Neuronal stem cell (in vitro differentiated cells): ENCODE data around the gene SFRP2.

Source experiments
- DNase-seq: peaks from one replicate; pipeline ENCODE4 v3.0.0-alpha.2; 2013; ENCODE audit warnings: low spot score
- H2AFZ ChIP-seq: one replicate; pipeline ENCODE4 v1.6.1; 2013; ENCODE audit warnings: mild to moderate bottlenecking, low read length, inconsistent platforms
- H2AK5ac ChIP-seq: 2 replicates; pipeline ENCODE4 v1.6.1; 2013; ENCODE audit warnings: low read depth, mild to moderate bottlenecking, inconsistent platforms, low read length, moderate library complexity, mixed read lengths
- H2BK120ac ChIP-seq: 2 replicates; pipeline ENCODE4 v1.6.1; 2013; ENCODE audit warnings: low read depth, mild to moderate bottlenecking, inconsistent platforms, low read length, moderate library complexity, mixed read lengths
- H2BK12ac ChIP-seq: one replicate; pipeline ENCODE4 v1.6.1; 2013; ENCODE audit warnings: low read length, inconsistent platforms
- H2BK15ac ChIP-seq: 2 replicates; pipeline ENCODE4 v1.6.1; 2013; ENCODE audit warnings: mild to moderate bottlenecking, low read length, inconsistent platforms, mixed read lengths
- H2BK5ac ChIP-seq: one replicate; pipeline ENCODE4 v1.6.1; 2013; ENCODE audit warnings: inconsistent platforms, mild to moderate bottlenecking, low read length, moderate library complexity
- H3K14ac ChIP-seq: one replicate; pipeline ENCODE4 v1.6.1; 2013; ENCODE audit warnings: low read length, inconsistent platforms
- H3K18ac ChIP-seq: 2 replicates; pipeline ENCODE4 v1.6.1; 2013; ENCODE audit warnings: low read length, inconsistent platforms
- H3K23ac ChIP-seq: 2 replicates; pipeline ENCODE4 v1.6.1; 2013; ENCODE audit warnings: low read depth, mild to moderate bottlenecking, mixed read lengths, low read length, inconsistent platforms; ENCODE audit not compliant: poor library complexity
- H3K27ac ChIP-seq: replicated peaks from 3 replicates; pipeline ENCODE4 v1.5.1; 2013; ENCODE audit warnings: low read length, inconsistent platforms
- H3K27me3 ChIP-seq, 3 experiments: 2 replicates each; pipeline ENCODE4 v1.6.1; 2013; ENCODE audit warnings: low read length in 3 of 3, mild to moderate bottlenecking in 2 of 3, inconsistent platforms in 1 of 3, low read depth in 1 of 3, mixed read lengths in 1 of 3, moderate library complexity in 1 of 3; ENCODE audit not compliant: control insufficient read depth in 3 of 3, insufficient read depth in 3 of 3
- H3K36me3 ChIP-seq, 2 donors: replicated peaks in 1 of 2; 2 replicates each; pipeline ENCODE4 v1.6.1; 2013; ENCODE audit warnings: low read length in 2 of 2; ENCODE audit not compliant: control insufficient read depth in 2 of 2, insufficient read depth in 2 of 2
- H3K4ac ChIP-seq: 2 replicates; pipeline ENCODE4 v1.6.1; 2013; ENCODE audit warnings: inconsistent platforms, mild to moderate bottlenecking, low read length, moderate library complexity
- H3K4me1 ChIP-seq, 2 donors: 1 replicate in 1 of 2; 2 replicates in 1 of 2; pipeline ENCODE4 v1.6.1; 2013; ENCODE audit warnings: low read length in 2 of 2, low read depth in 1 of 2; ENCODE audit not compliant: control insufficient read depth in 2 of 2, insufficient read depth in 1 of 2
- H3K4me2 ChIP-seq: one replicate; pipeline ENCODE4 v1.6.1; 2013; ENCODE audit warnings: mild to moderate bottlenecking, low read length, inconsistent platforms; ENCODE audit not compliant: insufficient read depth, poor library complexity, severe bottlenecking
- H3K4me3 ChIP-seq, 2 donors: 2 replicates each; pipeline ENCODE4 v1.5.1; 2013; ENCODE audit warnings: low read length in 2 of 2, mild to moderate bottlenecking in 2 of 2, inconsistent platforms in 1 of 2, moderate library complexity in 1 of 2
- H3K79me1 ChIP-seq: one replicate; pipeline ENCODE4 v1.6.1; 2013; ENCODE audit warnings: low read depth, mild to moderate bottlenecking, inconsistent platforms, low read length, moderate library complexity
- H3K9ac ChIP-seq: one replicate; pipeline ENCODE4 v1.6.1; 2013; ENCODE audit warnings: mild to moderate bottlenecking, low read depth, low read length, inconsistent platforms; ENCODE audit not compliant: poor library complexity
- H3K9me3 ChIP-seq, 2 donors: replicated peaks in 1 of 2; 2 replicates each; pipeline versions ENCODE3 to v1.6.1; 2013; ENCODE audit warnings: low read length in 2 of 2, mild to moderate bottlenecking in 2 of 2, inconsistent platforms in 1 of 2, low read depth in 1 of 2, mixed read lengths in 1 of 2, moderate library complexity in 1 of 2; ENCODE audit not compliant: control insufficient read depth in 2 of 2, insufficient read depth in 1 of 2
- H4K8ac ChIP-seq: one replicate; pipeline ENCODE4 v1.6.1; 2013; ENCODE audit warnings: low read depth, mild to moderate bottlenecking, inconsistent platforms, low read length, moderate library complexity
- H4K91ac ChIP-seq: one replicate; pipeline ENCODE4 v1.6.1; 2013; ENCODE audit warnings: low read length, low read depth, mild to moderate bottlenecking, inconsistent platforms; ENCODE audit not compliant: poor library complexity
- WGBS, 2 donors: extraction: QIAGEN DNeasy Blood & Tissue Kit; methylation state at CpG; one replicate each; pipeline ENCODE4 v1.1.7; 2013; ENCODE audit warnings: missing lambda C conversion rate in 2 of 2, mixed read lengths in 1 of 2; ENCODE audit not compliant: insufficient read length in 2 of 2, insufficient replicate concordance in 1 of 2; ENCODE audit errors: extremely low coverage in 2 of 2; 5-methylcytosine and 5-hydroxymethylcytosine counted together

Gene SFRP2

DNA sequence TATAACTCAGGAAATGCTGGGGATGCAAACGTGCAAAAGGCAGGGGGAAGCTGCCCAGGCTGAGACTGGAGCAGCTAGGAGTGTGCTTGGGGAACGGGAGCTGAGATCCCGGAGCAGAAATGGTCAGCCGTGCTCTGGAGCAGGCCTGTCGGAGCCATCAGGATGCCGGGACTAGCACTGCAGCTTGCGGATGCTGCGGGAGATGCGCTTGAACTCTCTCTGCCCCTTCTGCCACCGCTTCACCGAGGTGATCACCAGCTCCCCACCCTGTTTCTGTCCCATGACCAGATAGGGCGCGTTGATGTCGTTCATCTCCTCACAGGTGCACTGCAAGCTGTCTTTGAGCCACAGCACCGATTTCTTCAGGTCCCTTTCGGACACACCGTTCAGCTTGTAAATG lies 7.6 kb downstream of the SFRP2 start:
- no peak overlapping the region for H4K8ac ChIP-seq
- peaks cover 0 to 12% of the 10 kb centered on the region in 2 donors for H3K9me3 ChIP-seq
- H2BK120ac ChIP-seq, result no peak overlapping the region
- H3K9ac ChIP-seq, result no peak overlapping the region
- H2BK12ac ChIP-seq, result no peak overlapping the region
- H3K27me3 ChIP-seq, result no peaks in the 10 kb centered on the region
- H2BK5ac ChIP-seq, result no peak overlapping the region
- H2BK15ac ChIP-seq, result no peak overlapping the region
- H4K91ac ChIP-seq, result no peak overlapping the region
- peak overlapping the region; percentile 9 for H3K18ac ChIP-seq
- peaks cover 21 to 65% of the 10 kb centered on the region in 2 donors for H3K36me3 ChIP-seq
- DNase-seq, result no peak
- no peak overlapping the region for H3K4me2 ChIP-seq
- H3K4me3 ChIP-seq, result no peak overlapping the region
- no peak overlapping the region for H2AK5ac ChIP-seq
- no peak overlapping the region for H3K14ac ChIP-seq
- H3K4ac ChIP-seq, result no peak overlapping the region
- peak overlapping the region; percentile 23 for H3K23ac ChIP-seq
- H3K27ac ChIP-seq, result peak overlapping the region; percentile 62
- WGBS, 2 donors, result no CpG with 5 or more reads among the region's 17 CpGs
- H2AFZ ChIP-seq, result no peak overlapping the region
- H3K4me1 ChIP-seq, result peaks cover 5 to 17% of the 10 kb centered on the region in 2 donors
- H3K79me1 ChIP-seq, result no peaks in the 10 kb centered on the region

DNA sequence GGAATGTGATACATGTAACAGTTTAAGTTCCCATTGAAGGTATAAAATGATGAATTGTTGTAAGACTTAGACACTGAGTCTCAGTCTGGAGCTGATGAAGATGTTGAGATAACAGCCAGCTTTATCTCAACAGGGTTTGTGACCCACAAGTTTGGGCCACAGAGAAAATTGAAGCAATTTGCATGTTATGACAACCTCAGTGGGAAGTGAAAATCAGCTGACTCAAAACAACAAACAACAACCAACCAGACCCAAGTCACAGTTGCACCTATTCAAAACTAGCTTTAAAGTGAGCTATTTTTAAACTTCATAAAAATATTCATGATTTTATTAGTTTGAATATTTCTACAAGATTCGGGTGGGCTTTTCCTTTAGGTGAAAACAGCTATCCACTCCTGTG lies 8.0 kb downstream of the SFRP2 start:
- WGBS, 2 donors, result no CpG with 5 or more reads among the region's 1 CpG
- no peak for DNase-seq
- H2BK120ac ChIP-seq, result no peak overlapping the region
- H4K8ac ChIP-seq, result no peak overlapping the region
- H3K4me1 ChIP-seq, result peaks cover 4 to 17% of the 10 kb centered on the region in 2 donors
- H3K18ac ChIP-seq, result no peak overlapping the region
- H2AFZ ChIP-seq, result no peak overlapping the region
- H4K91ac ChIP-seq, result no peak overlapping the region
- no peak overlapping the region for H3K9ac ChIP-seq
- no peak overlapping the region for H2BK5ac ChIP-seq
- H3K4ac ChIP-seq, result no peak overlapping the region
- H3K27me3 ChIP-seq, result no peaks in the 10 kb centered on the region
- H2BK12ac ChIP-seq, result no peak overlapping the region
- peaks cover 0 to 12% of the 10 kb centered on the region in 2 donors for H3K9me3 ChIP-seq
- H3K36me3 ChIP-seq, result peaks cover 21 to 61% of the 10 kb centered on the region in 2 donors
- H3K4me3 ChIP-seq, result no peak overlapping the region
- H3K14ac ChIP-seq, result no peak overlapping the region
- no peak overlapping the region for H2BK15ac ChIP-seq
- no peaks in the 10 kb centered on the region for H3K79me1 ChIP-seq
- no peak overlapping the region for H3K4me2 ChIP-seq
- H3K27ac ChIP-seq, result peak overlapping the region; percentile 62
- no peak overlapping the region for H2AK5ac ChIP-seq
- no peak overlapping the region for H3K23ac ChIP-seq

DNA sequence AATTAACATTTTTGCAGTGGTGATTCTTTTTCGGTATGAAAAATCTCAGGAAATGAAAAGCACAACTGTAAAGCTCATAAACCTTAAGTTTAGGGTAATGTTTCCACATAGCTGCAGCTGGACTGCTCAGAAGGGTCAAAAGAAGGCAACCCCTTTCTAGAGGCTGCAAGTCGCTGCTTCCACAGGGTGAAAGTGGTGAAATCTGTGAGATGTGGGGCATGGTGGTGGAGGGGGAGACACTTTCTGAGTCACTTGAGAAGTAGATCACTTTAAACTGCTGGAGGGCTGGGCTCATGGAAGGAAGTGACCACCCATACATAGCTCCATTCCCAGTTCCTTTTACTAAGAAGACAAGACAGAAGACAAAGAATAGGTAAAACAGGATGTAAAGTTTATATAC lies 8.7 kb downstream of the SFRP2 start:
- Histone ChIP-seq H3K4me2 (no peak overlapping the region), H2BK15ac (no peak overlapping the region)

DNA sequence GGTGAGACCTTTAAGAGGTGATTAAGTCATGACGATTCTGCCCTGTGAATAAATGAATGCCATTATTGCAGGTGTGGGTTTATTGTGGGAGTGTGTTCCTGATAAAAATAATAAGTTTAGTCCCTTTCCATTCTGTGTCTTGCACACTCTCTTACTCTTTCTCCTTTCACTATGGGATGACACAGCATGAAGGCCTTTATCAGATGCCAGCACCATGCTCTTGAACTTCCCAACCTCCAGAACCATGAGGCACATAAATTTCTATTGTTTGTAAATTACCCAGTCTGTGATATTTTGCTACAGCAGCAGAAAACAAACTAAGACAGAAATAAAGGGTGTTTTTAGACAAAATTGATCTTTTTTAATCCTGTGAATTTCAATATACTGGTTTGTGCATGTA lies 10.5 kb downstream of the SFRP2 start:
- H2BK5ac ChIP-seq, result no peak overlapping the region
- no CpG with 5 or more reads among the region's 1 CpG for WGBS, 2 donors
- peaks cover 0 to 10% of the 10 kb centered on the region in 2 donors for H3K4me1 ChIP-seq

More for the DNA sequence above, 8.7 kb downstream of the SFRP2 start:
- no peak overlapping the region for H3K27ac ChIP-seq
- no peak for DNase-seq
- no peak overlapping the region for H4K91ac ChIP-seq
- no peak overlapping the region for H3K14ac ChIP-seq
- no peak overlapping the region for H2BK12ac ChIP-seq
- no peaks in the 10 kb centered on the region for H3K79me1 ChIP-seq
- H4K8ac ChIP-seq, result no peak overlapping the region
- H3K4me3 ChIP-seq, result no peak overlapping the region
- whole genome bisulfite sequencing, 2 donors, result no CpG with 5 or more reads among the region's 2 CpGs
- no peaks in the 10 kb centered on the region for H3K27me3 ChIP-seq
- peaks cover 0 to 12% of the 10 kb centered on the region in 2 donors for H3K9me3 ChIP-seq
- H3K18ac ChIP-seq, result no peak overlapping the region
- no peak overlapping the region for H3K23ac ChIP-seq
- peaks cover 21 to 54% of the 10 kb centered on the region in 2 donors for H3K36me3 ChIP-seq
- no peak overlapping the region for H2BK5ac ChIP-seq
- H2AK5ac ChIP-seq, result no peak overlapping the region
- H2BK120ac ChIP-seq, result no peak overlapping the region
- peaks cover 0 to 17% of the 10 kb centered on the region in 2 donors for H3K4me1 ChIP-seq
- H2AFZ ChIP-seq, result no peak overlapping the region
- H3K9ac ChIP-seq, result no peak overlapping the region
- H3K4ac ChIP-seq, result no peak overlapping the region

More for the DNA sequence above, 10.5 kb downstream of the SFRP2 start:
- H3K27ac ChIP-seq, result no peak overlapping the region
- no peak overlapping the region for H4K91ac ChIP-seq
- no peak overlapping the region for H2AK5ac ChIP-seq
- H3K4me2 ChIP-seq, result no peak overlapping the region
- no peak overlapping the region for H3K9ac ChIP-seq
- H2BK120ac ChIP-seq, result no peak overlapping the region
- H2AFZ ChIP-seq, result no peak overlapping the region
- DNase-seq, result no peak
- no peaks in the 10 kb centered on the region for H3K27me3 ChIP-seq
- H3K14ac ChIP-seq, result no peak overlapping the region
- no peak overlapping the region for H3K18ac ChIP-seq
- H3K4me3 ChIP-seq, result no peak overlapping the region
- H3K9me3 ChIP-seq, result peaks cover 0 to 15% of the 10 kb centered on the region in 2 donors
- H4K8ac ChIP-seq, result no peak overlapping the region
- no peak overlapping the region for H2BK15ac ChIP-seq
- H3K23ac ChIP-seq, result no peak overlapping the region
- no peak overlapping the region for H3K4ac ChIP-seq
- no peak overlapping the region for H2BK12ac ChIP-seq
- peaks cover 14 to 36% of the 10 kb centered on the region in 2 donors for H3K36me3 ChIP-seq
- no peaks in the 10 kb centered on the region for H3K79me1 ChIP-seq
